GM19438 (cell line): ENCODE measurements around the gene C12orf56.
"Not testable (repeated sequence)": the region's sequence is repeated elsewhere in the genome, so short reads cannot be mapped to it uniquely, and the experiment has no call there.

ENCODE experiments used
- ATAC-seq: cut with Tn5 transposase; IDR thresholded peaks from one replicate; pipeline ENCODE4 v1.9.1; 2021; ENCODE audit warnings: low read depth; ENCODE audit not compliant: unreplicated experiment

Gene C12orf56

DNA sequence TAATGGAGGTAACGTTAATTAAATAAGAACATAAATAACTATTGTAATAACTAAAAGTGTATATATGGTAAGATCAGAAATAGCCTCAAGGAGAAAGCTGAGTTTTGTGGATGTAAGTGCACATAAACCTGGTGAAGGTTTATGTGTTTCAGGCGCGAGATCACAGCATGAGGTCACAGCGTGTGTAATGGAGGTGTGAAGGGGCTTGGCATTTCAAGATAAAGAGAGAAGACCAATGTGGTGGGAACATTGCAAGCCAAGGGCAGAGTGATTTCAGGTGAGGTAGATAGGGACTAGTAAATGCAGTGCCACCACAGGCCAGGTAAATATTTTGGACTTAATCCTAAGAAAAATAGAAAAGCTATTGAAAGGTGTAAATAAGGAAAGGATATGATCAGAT lies 146.7 kb downstream of the C12orf56 start:
- no peak for ATAC-seq

DNA sequence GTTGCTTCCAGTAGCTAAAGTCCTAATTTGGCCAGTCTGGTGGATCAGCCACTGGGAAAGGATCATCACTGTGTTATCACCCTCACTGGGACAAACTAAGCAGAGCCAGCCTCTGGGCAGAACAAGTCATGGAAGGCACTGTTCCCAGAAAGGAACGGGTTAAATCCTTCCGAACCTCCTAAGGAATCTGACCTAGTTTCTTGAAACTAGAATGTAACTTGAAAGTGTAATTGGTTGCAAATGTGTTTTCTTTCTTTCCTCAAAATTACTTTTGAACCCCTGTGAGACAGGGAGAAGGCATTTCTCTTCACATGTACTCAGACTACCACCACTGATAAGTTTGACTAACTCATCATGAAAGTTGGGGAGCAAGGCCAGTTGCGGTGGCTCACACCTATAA lies 149.8 kb downstream of the C12orf56 start:
- ATAC-seq = no peak

DNA sequence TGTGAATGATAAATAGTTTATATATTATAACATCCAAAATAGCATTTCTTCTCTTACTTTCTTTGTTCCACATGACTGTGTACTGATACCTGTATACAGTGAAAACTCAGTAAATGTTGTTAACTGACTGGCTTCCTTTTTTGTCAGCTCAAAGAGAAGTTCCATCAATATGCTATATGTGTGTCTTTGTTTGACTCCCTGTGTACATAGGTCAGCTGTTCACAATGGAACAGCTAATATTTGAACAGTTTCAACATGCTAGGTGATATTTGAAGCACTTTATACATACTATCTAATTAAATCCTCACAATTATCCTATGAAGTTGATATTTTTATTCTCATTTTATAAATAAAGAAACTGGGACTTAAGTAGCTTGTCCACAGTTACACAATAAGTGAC lies 153.2 kb downstream of the C12orf56 start:
- no peak for ATAC-seq

DNA sequence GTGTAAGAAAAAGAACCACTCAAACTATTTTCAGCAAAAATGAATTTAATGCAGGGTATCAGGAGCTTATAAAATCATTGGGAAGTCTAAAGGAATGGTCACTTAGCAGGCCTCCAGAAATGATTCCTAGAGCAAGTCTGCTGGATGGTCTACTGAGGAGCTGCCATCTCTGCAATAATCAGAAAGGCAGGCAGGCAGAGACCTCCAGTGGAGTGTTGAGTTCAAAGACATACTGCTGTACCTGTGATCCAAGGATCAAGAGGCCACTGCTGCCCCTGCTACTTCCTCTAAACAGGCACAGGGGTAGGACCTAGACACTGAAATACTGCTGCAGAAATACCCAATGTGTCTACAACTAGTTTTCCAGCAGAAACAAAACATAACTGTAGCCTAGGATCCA lies 154.0 kb downstream of the C12orf56 start:
- no peak for ATAC-seq

DNA sequence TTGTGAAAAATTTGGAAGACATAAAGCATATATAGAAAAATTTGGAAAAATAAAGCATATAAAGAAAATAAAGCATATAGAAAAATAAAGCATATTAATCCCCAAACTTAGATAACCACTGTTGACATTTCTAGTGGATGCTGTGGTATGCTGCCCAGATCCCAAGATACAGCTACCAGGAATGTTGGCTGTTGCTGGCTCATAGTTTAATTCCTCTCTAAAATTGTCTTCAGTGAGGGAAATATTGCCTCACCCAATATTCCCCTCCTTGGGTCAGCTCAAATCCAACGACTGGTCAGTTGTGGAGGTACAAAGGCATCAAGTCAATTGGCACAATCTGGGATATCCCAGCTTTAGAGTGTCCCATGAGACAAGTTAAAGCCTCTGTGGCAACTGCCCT lies 158.4 kb downstream of the C12orf56 start:
- no peak for ATAC-seq

DNA sequence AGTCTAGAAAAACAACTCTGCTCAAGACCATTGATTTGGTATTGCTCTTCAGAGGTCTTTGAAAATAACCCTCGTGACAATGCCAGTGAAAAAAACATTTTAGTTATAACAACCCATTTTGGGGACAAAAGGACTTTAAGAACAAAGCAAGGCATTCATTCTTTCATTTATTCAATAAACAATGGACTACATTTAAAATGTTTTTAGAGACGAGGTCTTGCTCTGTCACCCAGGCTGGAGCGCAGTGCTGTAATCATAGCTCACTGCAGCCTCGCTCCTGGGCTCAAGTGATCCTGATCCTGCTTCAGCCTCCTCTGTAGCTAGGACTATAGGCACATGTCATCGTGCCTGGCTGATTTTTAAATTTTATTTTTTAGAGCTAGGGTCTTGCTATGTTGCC lies 160.8 kb downstream of the C12orf56 start:
- no peak for ATAC-seq

DNA sequence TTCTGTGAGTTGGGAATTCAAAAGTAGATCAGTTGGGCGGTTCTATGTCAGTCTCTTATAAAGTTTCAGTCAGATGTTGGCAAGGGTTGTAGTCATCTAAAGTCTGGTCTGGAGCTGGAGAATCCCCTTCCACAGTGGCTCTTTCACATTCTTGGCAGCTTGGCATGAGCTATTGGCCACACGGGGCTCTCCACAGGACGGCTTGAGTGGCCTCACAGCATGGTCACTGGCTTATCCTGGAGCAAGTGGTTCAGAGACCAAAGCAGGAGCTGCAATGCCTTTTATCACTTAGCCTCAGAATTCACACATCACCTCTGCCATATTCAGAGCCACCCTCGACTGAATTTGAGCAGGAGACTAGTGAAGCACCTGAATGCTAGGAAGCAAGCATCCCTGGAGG lies 161.3 kb downstream of the C12orf56 start:
- ATAC-seq = no peak

DNA sequence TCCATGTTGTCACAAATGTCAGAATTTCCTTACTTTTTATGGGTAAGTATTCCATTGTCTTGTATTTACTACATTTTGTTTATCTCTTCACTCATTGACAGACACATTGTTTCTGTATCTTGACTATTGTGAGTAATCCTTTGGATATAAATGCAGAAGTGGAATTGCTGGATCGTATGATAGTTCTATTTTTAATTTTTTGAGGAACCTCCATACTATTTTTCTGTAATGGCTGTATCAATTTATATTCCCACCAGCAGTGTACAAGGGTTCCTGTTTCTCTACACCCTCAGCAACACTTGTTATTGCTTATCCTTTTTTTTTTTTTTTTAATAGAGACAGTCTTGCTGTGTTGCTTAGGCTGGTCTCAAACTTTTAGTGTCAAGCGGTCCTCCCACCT lies 164.9 kb downstream of the C12orf56 start:
- no peak for ATAC-seq

DNA sequence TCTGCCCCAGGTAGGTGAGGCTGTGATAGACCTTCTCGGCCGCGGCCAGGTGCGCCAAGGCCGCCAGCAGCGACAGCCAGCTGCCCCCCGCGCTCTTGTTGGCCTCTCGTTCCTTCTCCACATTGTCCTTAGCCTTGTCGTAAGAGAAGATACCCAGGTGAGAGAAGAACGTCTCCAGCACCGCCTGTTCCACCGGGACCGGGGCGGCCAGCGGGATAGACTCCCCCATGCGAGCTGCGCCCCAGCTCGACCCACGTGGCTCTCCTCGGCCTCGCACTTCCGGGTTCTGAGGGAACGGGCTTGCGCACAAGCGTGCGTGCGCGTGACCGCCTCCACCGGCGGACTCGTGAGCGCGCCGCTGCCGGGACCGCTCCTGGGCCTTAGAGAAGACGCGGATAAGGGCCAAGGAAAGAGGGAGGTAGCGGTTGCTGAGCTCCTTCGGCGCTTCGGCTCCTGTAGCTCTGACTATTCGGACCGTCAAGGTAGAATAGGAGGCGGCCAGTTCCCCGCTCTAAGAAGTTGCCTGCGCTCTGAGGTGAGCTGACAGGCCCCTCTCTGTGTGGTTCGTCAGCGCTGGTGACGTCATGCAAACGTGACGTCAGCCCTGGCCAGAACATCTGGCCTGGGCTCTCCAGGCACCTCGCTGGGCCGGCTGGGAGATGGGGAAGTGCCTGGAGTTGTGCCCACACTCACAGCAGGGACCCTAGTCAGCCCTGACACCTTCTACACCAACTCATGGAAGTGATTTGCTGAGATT lies 168.4 kb downstream of the C12orf56 start, which contains the start of gene KICS2:
KICS2 (minus strand) TSS at position 288 of the 757 bp plus-strand sequence; CDS start at position 229, 59 bp downstream.
- ATAC-seq = peak; percentile 93

DNA sequence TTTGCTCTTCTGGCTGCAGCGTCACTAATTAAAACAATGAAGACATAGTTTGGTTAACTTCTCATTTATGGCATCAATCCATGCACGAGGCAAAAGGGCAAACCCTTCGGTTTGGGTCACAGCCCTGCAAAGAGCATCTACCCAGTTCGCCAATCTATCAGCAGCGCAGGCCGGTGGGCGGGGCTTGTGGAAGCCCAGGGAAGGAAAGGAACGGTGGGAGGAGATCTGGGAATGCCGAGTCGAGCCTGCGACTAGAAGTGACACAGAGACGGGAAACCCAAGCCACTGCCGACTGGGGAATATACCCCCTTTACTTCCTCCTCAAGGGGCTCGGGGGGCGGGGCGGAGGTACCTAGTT lies 168.9 kb downstream of the C12orf56 start:
- ATAC-seq = peak; percentile 39

DNA sequence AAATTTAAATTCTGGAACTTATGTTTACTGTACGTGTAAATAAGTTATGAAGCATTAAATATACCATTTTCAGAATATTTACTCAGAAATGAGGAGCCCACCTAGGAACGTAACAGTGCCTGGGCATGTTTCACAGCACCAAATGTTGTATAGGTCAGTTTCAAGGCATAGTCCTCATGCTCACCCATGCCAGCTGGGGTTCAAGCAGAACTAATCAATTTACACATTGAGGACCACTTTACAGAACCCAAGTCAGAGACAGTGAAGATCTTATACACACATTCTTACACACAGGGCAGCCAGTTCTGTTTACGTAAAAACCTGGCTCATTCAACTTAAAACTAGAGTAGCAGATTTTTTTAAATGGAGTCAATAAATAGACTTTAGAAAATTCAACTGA lies 170.5 kb downstream of the C12orf56 start:
- no peak for ATAC-seq

DNA sequence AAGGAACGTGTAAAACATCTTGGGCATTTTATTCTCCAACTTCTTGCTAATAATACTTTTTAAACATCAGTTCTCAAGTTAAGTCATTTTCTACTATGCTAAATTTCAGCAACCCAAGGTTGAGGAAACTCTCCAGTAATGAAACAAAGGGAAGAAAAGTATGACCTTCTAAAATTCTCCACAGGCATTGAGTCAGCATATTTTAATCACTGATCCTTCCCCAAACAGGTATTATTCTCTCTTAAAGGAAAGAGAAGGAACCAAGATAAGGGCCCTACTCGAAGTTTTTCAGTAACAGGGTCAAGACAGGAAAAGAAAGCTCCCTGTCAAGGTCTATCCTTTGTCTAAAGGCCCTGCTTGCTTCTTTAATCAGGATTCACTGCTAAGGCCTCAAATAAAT lies 171.4 kb downstream of the C12orf56 start:
- ATAC-seq = no peak

DNA sequence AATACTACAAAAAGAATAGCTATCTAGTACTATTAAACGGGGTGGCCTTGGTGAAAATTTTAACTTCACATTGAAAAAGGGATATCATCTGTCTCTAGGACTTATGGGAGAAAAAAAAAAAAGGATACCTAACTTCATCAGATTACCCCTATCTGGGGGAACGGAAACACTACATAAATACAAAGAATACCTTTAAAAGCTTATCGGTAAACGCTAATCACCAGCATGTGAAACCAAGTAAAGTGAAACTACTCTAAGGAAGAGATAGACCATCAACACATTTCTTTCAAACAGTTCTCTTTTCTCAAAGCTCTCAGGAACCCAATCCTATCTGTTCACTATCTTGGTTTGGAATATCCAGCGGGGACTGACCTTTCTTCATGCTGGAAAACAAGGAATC lies 172.0 kb downstream of the C12orf56 start:
- ATAC-seq = no peak

DNA sequence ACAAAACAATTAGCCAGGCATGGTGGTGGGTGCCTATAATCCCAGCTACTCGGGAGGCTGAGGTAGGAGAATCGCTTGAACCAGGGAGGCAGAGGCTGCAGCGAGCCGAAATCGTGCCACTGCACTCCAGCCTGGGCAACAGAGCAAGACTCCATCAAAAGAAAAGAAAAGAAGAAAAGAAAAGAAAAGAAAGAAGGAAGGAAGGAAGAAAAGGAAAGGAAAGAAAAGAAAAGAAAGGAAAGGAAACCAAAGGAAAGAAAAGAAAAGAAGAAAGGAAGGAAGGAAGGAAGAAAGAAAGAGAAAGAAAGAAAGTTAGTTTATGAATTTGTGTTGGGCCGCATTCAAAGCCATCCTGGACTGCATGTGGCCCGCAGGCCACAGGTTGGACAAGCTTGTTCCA lies 172.9 kb downstream of the C12orf56 start:
- not testable (repeated sequence) for ATAC-seq

DNA sequence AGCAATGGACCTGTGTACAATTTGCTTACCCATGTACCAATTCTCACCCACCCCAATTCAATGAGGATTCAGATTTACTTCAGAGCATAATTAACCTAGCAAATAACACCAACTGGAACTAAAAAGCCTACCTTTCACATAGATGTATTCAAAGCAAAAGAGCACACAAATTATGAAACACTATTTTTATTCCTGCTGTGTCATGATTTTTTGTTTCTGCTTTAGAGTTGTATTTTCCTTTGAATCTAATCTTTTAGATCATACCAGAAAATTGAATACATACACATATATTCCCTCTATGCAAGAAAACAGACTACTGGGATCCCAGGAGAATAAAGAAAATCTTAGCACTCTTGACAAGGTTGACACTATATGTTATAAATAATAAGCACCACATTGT lies 174.3 kb downstream of the C12orf56 start:
- ATAC-seq = no peak
